ELR (cell line): ENCODE measurements around the gene WRAP53.

Source experiments
- DNase-seq: peaks from one replicate; pipeline ENCODE4 v3.0.0-alpha.2; 2015; ENCODE audit warnings: low read depth

WRAP53 gene

GRCh38 chr17:7745748-7746470 lies 57.6 kb downstream of the WRAP53 start:
- DNase-seq = peak; percentile 93

GRCh38 chr17:7747635-7748071 lies 59.4 kb downstream of the WRAP53 start:
- DNase-seq = peak; percentile 45

GRCh38 chr17:7748076-7748775 lies 59.9 kb downstream of the WRAP53 start:
- DNase-seq = no peak

- peak; percentile 95 for DNase-seq
Observed at GRCh38 chr17:7750321-7750821, 62.1 kb downstream of the WRAP53 start.
